Left lung (tissue), 10 donors: ENCODE data around the gene CROCC2. TPM values are rescaled to one million over a fixed set of nuclear protein-coding genes. Genes with fewer than 3 reads are reported as not detected.

ENCODE experiments used
- ATAC-seq: fragments of 200-7000 bp; cut with Tn5 transposase; one replicate; pipeline ENCODE4 v1.9.1; 2020; ENCODE audit warnings: moderate library complexity
- DNase-seq, 4 donors: peaks; one replicate each; pipeline ENCODE4 v3.0.0-alpha.2; 2013 to 2020
- H3K27ac ChIP-seq, 2 donors: fragments of 200-600 bp; sonication (generic) in 1 of 2; one replicate each; pipeline versions ENCODE4 v1.5.0 to v1.8.0; 2020 to 2021
- H3K27me3 ChIP-seq, 2 donors: fragments of 200-600 bp; sonication (generic) in 1 of 2; one replicate each; pipeline versions ENCODE4 v1.5.0 to v1.8.0; 2020 to 2021
- H3K36me3 ChIP-seq, 2 donors: fragments of 200-600 bp; sonication (generic) in 1 of 2; one replicate each; pipeline versions ENCODE4 v1.5.0 to v1.8.0; 2020 to 2021
- H3K4me1 ChIP-seq, 2 donors: fragments of 200-600 bp; one replicate each; pipeline ENCODE4 v1.8.0; 2021
- H3K4me3 ChIP-seq, 2 donors: fragments of 200-600 bp; sonication (generic) in 1 of 2; one replicate each; pipeline versions ENCODE4 v1.5.0 to v1.8.0; 2020 to 2021; ENCODE audit warnings: mild to moderate bottlenecking in 1 of 2
- H3K9me3 ChIP-seq, 2 donors: fragments of 200-600 bp; sonication (generic) in 1 of 2; one replicate each; pipeline versions ENCODE4 v1.5.0 to v1.8.0; 2020 to 2021
- CTCF ChIP-seq, 2 donors: fragments of 200-600 bp; sonication (generic) in 1 of 2; IDR thresholded peaks; one replicate each; pipeline versions ENCODE4 v1.5.0 to v1.8.0; 2021; ENCODE audit warnings: antibody characterized with exemption in 2 of 2
- intact Hi-C, 2 donors: fragments of 100-400 bp; cut with DNase I; formaldehyde crosslinking; loops; one replicate each; pipeline versions ENCODE4 v1.11.2 to v1.14.2; 2022
- polyA plus RNA-seq, 6 donors: library from polyadenylated mRNA; unstranded; fragments of 120-200 nt; gene quantifications; one replicate each; pipeline ENCODE4 v1.2.1, GENCODE V29; 2013; ENCODE audit not compliant: insufficient read length in 6 of 6
- total RNA-seq, 2 donors: library from RNA; stranded (reverse); fragmentation: NEBNext Ultra II Directional; extraction: Animal tissue kit (Norgen Biotek cat#: 25700); gene quantifications; one replicate each; pipeline ENCODE4 v1.2.1, GENCODE V29; 2021
- donor health status: DM: no; HTN: yes; CAD: no.
- donor health status: DM: no; HTN: no; CAD: no.

The CROCC2 gene
- total and polyA plus RNA-seq, 8 donors: 0.32 to 4.4 (median 2.3) TPM

- peak in 2 of 4 donors; percentile 31 to 74 for DNase-seq
- Histone ChIP-seq H3K4me1 (peaks cover 0 to 3% of the 10 kb centered on the region in 2 donors), H3K9me3 (no peaks in the 10 kb centered on the region), H3K4me3 (no peak overlapping the region), H3K36me3 (no peaks in the 10 kb centered on the region), H3K27me3 (no peaks in the 10 kb centered on the region), H3K27ac (no peak overlapping the region)
- no peak for TF ChIP-seq CTCF (IDR thresholded peaks at IDR 0.05)
- intact Hi-C loops: no loop called here
- ATAC-seq: no peak
Measured at GRCh38 chr2:240925568-240926515, 19.7 kb downstream of the CROCC2 start.

GRCh38 chr2:240926516-240927389 lies 20.6 kb downstream of the CROCC2 start:
- Histone ChIP-seq H3K4me1 (peaks cover 0 to under 1% of the 10 kb centered on the region in 2 donors), H3K4me3 (no peak overlapping the region), H3K9me3 (no peaks in the 10 kb centered on the region), H3K27ac (peak overlapping the region in 1 of 2 donors; percentile 1), H3K27me3 (no peaks in the 10 kb centered on the region), H3K36me3 (no peaks in the 10 kb centered on the region)
- TF ChIP-seq CTCF (IDR thresholded peaks at IDR 0.05): no peak
- intact Hi-C loops: no loop called here
- ATAC-seq (peak; percentile 28), DNase-seq (peak in 3 of 4 donors; percentile 29 to 78 (median 38))

- Histone ChIP-seq H3K27me3 (no peaks in the 10 kb centered on the region), H3K4me1 (no peaks in the 10 kb centered on the region), H3K36me3 (no peaks in the 10 kb centered on the region), H3K9me3 (no peaks in the 10 kb centered on the region), H3K4me3 (no peak overlapping the region), H3K27ac (no peak overlapping the region)
- intact Hi-C loops: no loop called here
- TF ChIP-seq CTCF (IDR thresholded peaks at IDR 0.05): no peak
- ATAC-seq (no peak), DNase-seq (no peak)
Measured at GRCh38 chr2:240927390-240927781, 21.2 kb downstream of the CROCC2 start.

- intact Hi-C loops: no loop called here
- DNase-seq: peak in 2 of 4 donors; percentile 19 to 67
- TF ChIP-seq CTCF (IDR thresholded peaks at IDR 0.05): no peak
- ATAC-seq: no peak
- Histone ChIP-seq H3K27me3 (no peaks in the 10 kb centered on the region), H3K9me3 (no peaks in the 10 kb centered on the region), H3K36me3 (no peaks in the 10 kb centered on the region), H3K27ac (no peak overlapping the region), H3K4me1 (no peaks in the 10 kb centered on the region), H3K4me3 (no peak overlapping the region)
Measured at GRCh38 chr2:240928476-240929363, 22.6 kb downstream of the CROCC2 start.
